ENCODE results near the gene AADACL4.
"Not testable (repeated sequence)": the region's sequence is repeated elsewhere in the genome, so short reads cannot be mapped to it uniquely, and the experiment has no call there.

The AADACL4 gene

DNA sequence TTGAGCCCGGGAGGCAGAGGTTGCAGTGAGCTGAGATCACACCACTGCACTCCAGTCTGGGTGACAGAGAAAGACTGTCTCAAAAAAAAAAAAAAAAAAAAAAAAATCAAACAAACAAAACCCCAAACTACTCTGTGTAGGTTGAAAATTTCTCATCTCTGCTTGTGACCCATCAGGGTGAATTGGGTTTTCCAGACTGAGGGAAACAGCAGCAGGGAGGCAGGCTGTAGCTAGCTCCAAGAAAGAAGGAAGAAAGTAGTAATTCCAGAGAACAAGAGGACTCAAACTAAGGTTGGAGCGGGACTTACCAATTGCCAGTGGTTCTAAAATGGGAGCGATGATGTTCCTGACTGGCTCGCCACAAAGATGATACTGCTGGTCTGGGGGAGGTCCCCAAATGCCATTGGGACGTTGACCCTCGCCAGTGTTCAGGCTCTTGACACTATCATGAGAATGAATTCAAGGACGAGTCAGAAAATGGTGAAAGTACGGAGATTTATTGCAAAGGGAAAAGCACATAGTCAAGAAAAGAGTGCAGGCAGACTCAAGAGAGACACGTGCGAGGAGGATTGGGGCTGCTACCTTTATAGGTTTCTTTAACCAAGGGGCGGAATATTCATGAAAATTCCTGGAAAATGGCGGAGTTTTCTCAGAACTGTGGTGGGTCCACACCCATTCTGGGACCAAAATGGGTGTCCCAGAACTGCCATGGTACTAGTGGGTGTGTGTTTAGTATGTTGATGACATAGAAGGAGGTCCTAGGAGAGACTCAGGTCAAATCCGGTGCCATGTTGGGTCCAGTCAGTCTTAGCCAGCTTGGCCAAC is 13.4 kb downstream of the AADACL4 start (continued):
- no peak for TF ChIP-seq INSM2 (tag by site-specific recombination; IDR thresholded peaks at IDR 0.05)
- TF ChIP-seq ZNF692 (tag by site-specific recombination; IDR thresholded peaks at IDR 0.05), result no peak
- TF ChIP-seq ZNF777 (tag by site-specific recombination; IDR thresholded peaks at IDR 0.05; ENCODE audit: borderline replicate concordance), result no peak
- TF ChIP-seq, protein P1, sequence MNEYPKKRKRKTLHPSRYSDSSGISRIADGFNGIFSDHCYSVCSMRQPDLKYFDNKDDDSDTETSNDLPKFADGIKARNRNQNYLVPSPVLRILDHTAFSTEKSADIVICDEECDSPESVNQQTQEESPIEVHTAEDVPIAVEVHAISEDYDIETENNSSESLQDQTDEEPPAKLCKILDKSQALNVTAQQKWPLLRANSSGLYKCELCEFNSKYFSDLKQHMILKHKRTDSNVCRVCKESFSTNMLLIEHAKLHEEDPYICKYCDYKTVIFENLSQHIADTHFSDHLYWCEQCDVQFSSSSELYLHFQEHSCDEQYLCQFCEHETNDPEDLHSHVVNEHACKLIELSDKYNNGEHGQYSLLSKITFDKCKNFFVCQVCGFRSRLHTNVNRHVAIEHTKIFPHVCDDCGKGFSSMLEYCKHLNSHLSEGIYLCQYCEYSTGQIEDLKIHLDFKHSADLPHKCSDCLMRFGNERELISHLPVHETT (tag by site-specific recombination; IDR thresholded peaks at IDR 0.05), result no peak
- TF ChIP-seq ZNF785 (tag by site-specific recombination; IDR thresholded peaks at IDR 0.05), result no peak
- TF ChIP-seq ZFP37 (tag by site-specific recombination; IDR thresholded peaks at IDR 0.05), result no peak
- TF ChIP-seq ZSCAN4 (tag by site-specific recombination; IDR thresholded peaks at IDR 0.05), result no peak

DNA sequence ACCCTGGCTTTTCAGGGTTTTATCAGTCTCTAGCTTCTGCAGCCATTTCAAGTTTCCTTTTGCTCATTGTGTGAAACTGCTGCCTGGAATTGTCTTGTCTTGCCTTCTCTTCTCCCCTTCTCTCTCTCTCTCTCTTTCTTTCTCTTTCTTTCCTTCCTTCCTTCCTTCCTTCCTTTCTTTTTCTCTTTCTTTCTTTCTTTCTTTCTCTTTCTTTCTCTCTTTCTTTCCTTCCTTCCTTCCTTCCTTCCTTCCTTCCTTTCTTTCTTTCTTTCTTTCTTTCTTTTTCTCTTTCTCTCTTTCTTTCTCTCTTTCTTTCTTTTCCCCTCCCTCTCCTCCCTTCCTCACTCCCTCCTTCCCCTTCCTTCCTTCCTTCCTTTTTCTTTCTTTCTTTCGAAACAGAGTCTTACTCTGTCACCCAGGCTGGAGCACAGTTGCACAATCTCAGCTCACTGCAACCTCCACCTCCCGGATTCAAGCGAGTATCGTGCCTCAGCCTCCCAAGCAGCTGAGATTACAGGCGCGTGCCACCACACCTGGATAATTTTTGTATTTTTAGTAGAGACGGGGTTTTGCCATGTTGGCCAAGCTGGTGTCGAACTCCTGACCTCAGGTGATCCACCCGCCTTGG is 14.1 kb downstream of the AADACL4 start:
- peak; percentile 96 for TF ChIP-seq ZNF366 (tag by site-specific recombination; conservative IDR thresholded peaks at IDR 0.05)
- TF ChIP-seq, protein P2, sequence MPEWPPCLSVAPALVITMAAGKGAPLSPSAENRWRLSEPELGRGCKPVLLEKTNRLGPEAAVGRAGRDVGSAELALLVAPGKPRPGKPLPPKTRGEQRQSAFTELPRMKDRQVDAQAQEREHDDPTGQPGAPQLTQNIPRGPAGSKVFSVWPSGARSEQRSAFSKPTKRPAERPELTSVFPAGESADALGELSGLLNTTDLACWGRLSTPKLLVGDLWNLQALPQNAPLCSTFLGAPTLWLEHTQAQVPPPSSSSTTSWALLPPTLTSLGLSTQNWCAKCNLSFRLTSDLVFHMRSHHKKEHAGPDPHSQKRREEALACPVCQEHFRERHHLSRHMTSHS (tag by site-specific recombination; IDR thresholded peaks at IDR 0.05), result 0 out of 2 replicates have a peak, but pooled peaks have one; percentile 24
- H3K4me3 ChIP-seq (ENCODE audit: low read depth, low read length); H3K27ac ChIP-seq (ENCODE audit: extremely low read depth, low read depth, low read length): not testable (repeated sequence)

DNA sequence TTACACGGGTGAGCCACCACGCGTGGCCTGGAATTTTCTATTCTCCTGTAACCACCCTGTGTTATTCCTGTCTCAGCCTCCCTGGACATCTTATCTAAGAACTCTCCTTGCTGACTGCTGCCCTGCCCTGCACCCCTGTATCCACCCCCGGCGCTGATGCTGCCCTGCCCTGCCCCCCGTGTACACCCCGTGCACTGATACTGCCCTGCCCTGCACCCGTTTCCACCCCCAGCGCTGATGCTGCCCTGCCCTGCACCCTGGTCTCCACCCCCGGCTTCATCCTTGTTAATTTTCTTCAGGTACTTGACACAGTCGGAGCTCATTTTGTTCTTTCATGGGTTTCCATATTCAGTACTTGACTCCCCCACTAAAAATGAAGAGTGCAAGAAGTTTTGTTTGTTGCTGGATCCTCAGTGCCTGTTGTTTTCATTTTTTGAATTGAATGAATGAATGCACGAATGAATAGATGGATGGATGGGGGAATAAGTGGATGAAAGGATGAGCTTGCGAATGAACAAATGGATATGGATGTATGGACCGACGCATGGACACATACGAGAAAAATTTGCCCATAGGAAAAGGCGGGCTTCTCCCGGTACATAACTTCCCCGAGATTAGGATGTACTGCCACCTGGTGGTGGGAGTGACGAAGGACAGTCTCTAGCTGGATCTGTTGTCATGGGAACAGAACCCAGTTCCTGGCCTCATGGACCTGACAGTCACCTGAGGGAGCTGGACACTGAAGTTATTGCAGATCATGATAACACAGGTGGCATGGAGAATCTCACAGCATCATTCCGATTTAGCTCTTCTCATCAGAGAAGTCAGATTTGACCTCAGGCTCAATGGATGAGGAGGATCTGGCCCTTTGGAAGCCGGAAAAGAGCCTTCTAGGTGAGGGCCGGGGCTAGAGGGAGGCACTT is 14.9 kb downstream of the AADACL4 start:
- H3K27ac ChIP-seq (ENCODE audit: extremely low read depth, low read depth, low read length), result no peak overlapping the region
- H3K4me1 ChIP-seq (ENCODE audit: control insufficient read depth, insufficient read depth, low read length), result no peaks in the 10 kb centered on the region
- CTCF ChIA-PET, result interaction anchor here (0.5 to 2.3 kb wide), 48 partner anchors 9 to 777 kb away, joined by 3 to 33 read pairs (median 4); partner anchors contain the start of gene AADACL4
- POLR2A ChIA-PET, result interaction anchor here (1.8 kb wide), 1 partner anchor 40 kb away, joined by 6 read pairs; no protein-coding TSS in a partner anchor
- H3K9me3 ChIP-seq (ENCODE audit: control insufficient read depth, insufficient read depth, low read depth, low read length), result no peaks in the 10 kb centered on the region
- no peak overlapping the region for H3K4me3 ChIP-seq (ENCODE audit: low read depth, low read length)
- no peaks in the 10 kb centered on the region for H3K36me3 ChIP-seq (ENCODE audit: control insufficient read depth in 2 of 2, insufficient read depth in 1 of 2, low read length in 2 of 2)
- TF ChIP-seq ZNF292 (tag by site-specific recombination; IDR thresholded peaks at IDR 0.05; ENCODE audit: borderline replicate concordance, low read depth) (no peak), SP2 (tag by site-specific recombination; IDR thresholded peaks at IDR 0.05) (no peak), ZNF391 (tag by site-specific recombination; IDR thresholded peaks at IDR 0.05; ENCODE audit: borderline replicate concordance, low read depth) (peak; percentile 41; the same call in 1 of the 2 replicates), IKZF3 (tag by site-specific recombination; IDR thresholded peaks at IDR 0.05) (peak; percentile 61; the same call in 1 of the 2 replicates), ZNF692 (tag by site-specific recombination; IDR thresholded peaks at IDR 0.05) (0 out of 2 replicates have a peak, but pooled peaks have one; percentile 28), ZNF426 (tag by site-specific recombination; IDR thresholded peaks at IDR 0.05) (no peak), KLF9 (tag by site-specific recombination; IDR thresholded peaks at IDR 0.05; ENCODE audit: low read depth) (no peak), BCL6B (tag by site-specific recombination; IDR thresholded peaks at IDR 0.05) (no peak), ZNF2 (tag by site-specific recombination; IDR thresholded peaks at IDR 0.05) (peak; percentile 47; the same call in 1 of the 2 replicates)

More for the DNA sequence above, 14.1 kb downstream of the AADACL4 start:
- not testable (repeated sequence) for H3K4me1 ChIP-seq (ENCODE audit: control insufficient read depth, insufficient read depth, low read length); H3K36me3 ChIP-seq (ENCODE audit: control insufficient read depth in 2 of 2, insufficient read depth in 1 of 2, low read length in 2 of 2); H3K9me3 ChIP-seq (ENCODE audit: control insufficient read depth, insufficient read depth, low read depth, low read length)
- POLR2A ChIA-PET, result interaction anchor here (1.8 kb wide), 1 partner anchor 39 kb away, joined by 6 read pairs; no protein-coding TSS in a partner anchor
- CTCF ChIA-PET, result interaction anchor here (0.7 to 2.3 kb wide), 34 partner anchors 8 to 762 kb away, joined by 3 to 33 read pairs (median 4); no protein-coding TSS in a partner anchor
